ENCODE results near the gene DIP2B.

The DIP2B gene

GRCh38 chr12:50574601-50575348 lies 70.0 kb downstream of the DIP2B start:
- H3K9ac ChIP-seq (ENCODE audit: low read length): no peak overlapping the region
- no peaks in the 10 kb centered on the region for H3K27me3 ChIP-seq (ENCODE audit: low read length)
- TF ChIP-seq CTCF (IDR thresholded peaks at IDR 0.05; ENCODE audit: insufficient read depth, low read length, poor library complexity, severe bottlenecking) (no peak), EZH2phosphoT487 (conservative IDR thresholded peaks at IDR 0.05; ENCODE audit: low read length) (no peak)
- H3K4me2 ChIP-seq (ENCODE audit: low read depth, low read length, poor library complexity, severe bottlenecking): no peak overlapping the region
- no peaks in the 10 kb centered on the region for H3K9me2 ChIP-seq (replicated peaks; ENCODE audit: insufficient read depth, low read length)
- no peak overlapping the region for H3K27ac ChIP-seq (ENCODE audit: low read depth, low read length)
- no peaks in the 10 kb centered on the region for H3K9me3 ChIP-seq (ENCODE audit: insufficient read depth, low read length)
- H3K79me2 ChIP-seq (ENCODE audit: insufficient read depth, low read length): peaks cover 6% of the 10 kb centered on the region; the same call in 1 of the 2 replicates
- H4K20me1 ChIP-seq (ENCODE audit: low read depth, low read length): peaks cover under 1% of the 10 kb centered on the region; the same call in 1 of the 2 replicates
- no peak overlapping the region for H3K4me3 ChIP-seq (ENCODE audit: insufficient read depth, low read length, poor library complexity, severe bottlenecking)
- H3K36me3 ChIP-seq (ENCODE audit: low read length): no peaks in the 10 kb centered on the region
- H3F3A ChIP-seq (ENCODE audit: insufficient read depth): no peaks in the 10 kb centered on the region
- no peak overlapping the region for H2AFZ ChIP-seq (ENCODE audit: low read depth, low read length, severe bottlenecking)

- H3K79me2 ChIP-seq (ENCODE audit: insufficient read depth, low read length): no peaks in the 10 kb centered on the region
- H3K36me3 ChIP-seq (ENCODE audit: low read length): no peaks in the 10 kb centered on the region
- no peaks in the 10 kb centered on the region for H3K27me3 ChIP-seq (ENCODE audit: low read length)
- no peak overlapping the region for H3K4me3 ChIP-seq (ENCODE audit: insufficient read depth, low read length, poor library complexity, severe bottlenecking)
- H2AFZ ChIP-seq (ENCODE audit: low read depth, low read length, severe bottlenecking): no peak overlapping the region
- no peaks in the 10 kb centered on the region for H3K9me2 ChIP-seq (replicated peaks; ENCODE audit: insufficient read depth, low read length)
- peaks cover 3% of the 10 kb centered on the region; the same call in 1 of the 2 replicates for H4K20me1 ChIP-seq (ENCODE audit: low read depth, low read length)
- no peaks in the 10 kb centered on the region for H3F3A ChIP-seq (ENCODE audit: insufficient read depth)
- H3K4me2 ChIP-seq (ENCODE audit: low read depth, low read length, poor library complexity, severe bottlenecking): no peak overlapping the region
- H3K27ac ChIP-seq (ENCODE audit: low read depth, low read length): no peak overlapping the region
- H3K9ac ChIP-seq (ENCODE audit: low read length): no peak overlapping the region
- H3K9me3 ChIP-seq (ENCODE audit: insufficient read depth, low read length): no peaks in the 10 kb centered on the region
- no peak for TF ChIP-seq CTCF (IDR thresholded peaks at IDR 0.05; ENCODE audit: insufficient read depth, low read length, poor library complexity, severe bottlenecking)
- no peak for TF ChIP-seq EZH2phosphoT487 (conservative IDR thresholded peaks at IDR 0.05; ENCODE audit: low read length)
These were observed 75.0 kb downstream of the DIP2B start for GRCh38 chr12:50579757-50580267.

GRCh38 chr12:50580436-50580835 lies 75.7 kb downstream of the DIP2B start:
- H2AFZ ChIP-seq (ENCODE audit: low read depth, low read length, severe bottlenecking): no peak overlapping the region
- TF ChIP-seq CTCF (IDR thresholded peaks at IDR 0.05; ENCODE audit: insufficient read depth, low read length, poor library complexity, severe bottlenecking) (no peak), EZH2phosphoT487 (conservative IDR thresholded peaks at IDR 0.05; ENCODE audit: low read length) (no peak)
- no peaks in the 10 kb centered on the region for H3F3A ChIP-seq (ENCODE audit: insufficient read depth)
- H3K4me3 ChIP-seq (ENCODE audit: insufficient read depth, low read length, poor library complexity, severe bottlenecking): no peak overlapping the region
- H3K4me2 ChIP-seq (ENCODE audit: low read depth, low read length, poor library complexity, severe bottlenecking): no peak overlapping the region
- H3K9me3 ChIP-seq (ENCODE audit: insufficient read depth, low read length): no peaks in the 10 kb centered on the region
- no peak overlapping the region for H3K9ac ChIP-seq (ENCODE audit: low read length)
- H3K79me2 ChIP-seq (ENCODE audit: insufficient read depth, low read length): no peaks in the 10 kb centered on the region
- no peak overlapping the region for H3K27ac ChIP-seq (ENCODE audit: low read depth, low read length)
- no peaks in the 10 kb centered on the region for H3K9me2 ChIP-seq (replicated peaks; ENCODE audit: insufficient read depth, low read length)
- no peaks in the 10 kb centered on the region for H3K36me3 ChIP-seq (ENCODE audit: low read length)
- H4K20me1 ChIP-seq (ENCODE audit: low read depth, low read length): peaks cover 3% of the 10 kb centered on the region; the same call in 1 of the 2 replicates
- no peaks in the 10 kb centered on the region for H3K27me3 ChIP-seq (ENCODE audit: low read length)

All from SU-DHL-6 (cell line).